Measurements from ENCODE around the gene CYBC1.

CYBC1 gene

DNA sequence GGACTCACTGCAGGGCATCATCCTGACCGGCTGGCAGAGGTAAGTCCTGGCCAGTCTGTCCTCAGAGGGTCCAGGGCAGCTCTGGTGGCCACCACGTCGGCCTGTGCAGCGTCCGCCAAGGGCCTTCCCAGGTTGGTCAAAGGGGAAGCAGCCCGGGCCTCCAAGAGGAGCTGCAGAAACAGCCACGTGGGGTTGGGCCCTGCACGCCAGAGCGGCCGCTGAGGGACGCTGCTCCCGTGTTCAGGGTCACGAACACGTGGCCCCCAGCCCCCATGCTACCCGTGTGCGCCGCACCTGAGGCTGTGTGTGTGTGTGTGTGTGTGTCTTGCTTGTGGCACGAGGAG, 13.3 kb downstream of the CYBC1 start:
- Mint-ChIP-seq H3K4me1 (ENCODE audit: low read depth) (peaks cover 10% of the 10 kb centered on the region), H3K27me3 (no peaks in the 10 kb centered on the region), H3K36me3 (ENCODE audit: low read depth) (peaks cover 33% of the 10 kb centered on the region), H3K27ac (peak overlapping the region; percentile 63), H3K4me3 (no peak overlapping the region), H3K9me3 (no peaks in the 10 kb centered on the region)
- DNase-seq, result no peak

DNA sequence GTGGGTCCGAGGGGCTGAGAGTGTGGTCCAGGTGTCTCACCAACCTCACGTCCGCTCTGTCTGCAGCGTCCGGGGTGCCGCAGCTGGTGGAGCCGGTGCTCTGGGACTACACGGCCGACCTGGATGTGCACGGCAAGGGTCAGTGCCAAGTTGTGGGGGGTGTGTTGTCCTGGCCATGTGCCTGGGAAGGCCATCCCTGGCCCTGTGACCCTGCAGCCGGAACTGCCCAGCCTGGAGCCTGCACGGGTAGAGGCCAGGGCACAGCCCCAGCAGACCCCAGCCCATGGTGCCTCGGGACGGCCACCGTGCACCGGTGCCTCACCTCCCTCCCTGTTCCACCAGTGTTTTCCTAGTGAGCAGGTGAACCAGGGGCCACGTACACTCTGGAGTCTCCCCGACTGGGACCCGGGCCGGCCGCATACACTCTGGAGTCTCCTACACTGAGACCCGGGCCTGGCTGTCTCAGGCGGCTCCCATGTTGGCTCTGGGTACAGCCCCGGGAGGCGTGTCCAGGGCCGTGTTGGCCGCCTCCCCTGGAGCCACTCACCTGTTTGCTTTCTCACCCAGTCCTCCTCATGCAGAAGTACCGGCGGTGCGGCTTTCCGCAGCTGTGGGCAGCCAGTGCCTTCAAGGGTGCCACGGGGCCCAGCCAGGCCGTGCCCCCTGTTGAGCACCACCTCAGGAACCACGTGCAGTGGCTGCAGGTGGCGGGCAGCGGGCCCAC, 13.8 kb downstream of the CYBC1 start:
- DNase-seq, result no peak
- peaks cover 33% of the 10 kb centered on the region for H3K36me3 Mint-ChIP-seq (ENCODE audit: low read depth)
- no peak overlapping the region for H3K4me3 Mint-ChIP-seq
- no peak overlapping the region for H3K27ac Mint-ChIP-seq
- H3K27me3 Mint-ChIP-seq, result no peaks in the 10 kb centered on the region
- H3K9me3 Mint-ChIP-seq, result no peaks in the 10 kb centered on the region
- peaks cover 10% of the 10 kb centered on the region for H3K4me1 Mint-ChIP-seq (ENCODE audit: low read depth)

DNA sequence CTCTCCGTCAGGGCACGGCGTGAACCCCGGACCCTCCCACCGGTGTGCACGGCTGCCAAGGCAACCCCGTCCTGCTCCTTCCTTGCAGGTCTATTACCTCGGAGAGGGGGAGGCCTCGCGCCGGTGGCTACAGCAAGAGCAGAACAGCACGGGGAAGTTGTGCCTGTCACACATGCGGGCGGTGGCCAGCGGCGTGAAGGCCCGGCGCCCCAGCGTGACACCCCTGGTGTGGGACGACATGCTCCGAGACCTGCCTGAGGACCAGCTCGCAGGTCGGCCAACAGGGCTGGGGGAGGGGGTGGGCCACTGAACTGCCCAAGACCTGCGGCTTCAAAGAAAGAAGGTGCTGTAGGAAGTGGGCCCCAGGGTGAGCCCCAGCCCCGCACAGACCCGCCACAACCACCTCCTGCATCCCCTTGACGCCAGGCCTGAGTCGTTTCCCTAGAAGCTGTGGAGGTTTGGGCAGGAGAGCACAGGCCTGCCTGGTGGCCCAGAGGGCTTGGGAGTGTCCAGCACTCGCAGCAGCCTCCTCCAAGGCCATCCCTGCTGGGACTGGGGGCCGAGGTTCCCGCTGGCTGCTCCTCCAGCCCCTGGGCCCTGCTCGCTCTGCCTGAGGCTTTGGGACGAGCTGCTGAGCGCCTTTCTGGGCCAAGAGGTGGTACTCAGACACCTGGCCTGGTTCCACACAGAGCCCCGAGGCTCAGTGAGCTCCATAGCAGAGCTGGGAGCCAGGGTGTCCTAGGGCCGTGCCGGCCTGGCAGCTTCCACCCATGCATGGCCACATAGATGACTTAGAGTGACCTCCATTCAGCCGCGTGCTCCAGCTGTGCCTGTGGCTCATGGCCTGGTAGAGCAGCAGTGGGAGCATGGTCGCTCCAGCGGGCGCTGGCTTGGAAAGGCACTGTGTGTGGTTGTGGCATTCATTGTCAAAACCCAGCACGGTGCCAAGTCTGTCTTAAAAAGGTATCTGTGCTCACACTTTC, 14.7 kb downstream of the CYBC1 start:
- Mint-ChIP-seq H3K4me3 (no peak overlapping the region), H3K27ac (no peak overlapping the region), H3K27me3 (no peaks in the 10 kb centered on the region), H3K36me3 (ENCODE audit: low read depth) (peaks cover 33% of the 10 kb centered on the region), H3K9me3 (no peaks in the 10 kb centered on the region), H3K4me1 (ENCODE audit: low read depth) (peaks cover 10% of the 10 kb centered on the region)
- DNase-seq, result no peak

DNA sequence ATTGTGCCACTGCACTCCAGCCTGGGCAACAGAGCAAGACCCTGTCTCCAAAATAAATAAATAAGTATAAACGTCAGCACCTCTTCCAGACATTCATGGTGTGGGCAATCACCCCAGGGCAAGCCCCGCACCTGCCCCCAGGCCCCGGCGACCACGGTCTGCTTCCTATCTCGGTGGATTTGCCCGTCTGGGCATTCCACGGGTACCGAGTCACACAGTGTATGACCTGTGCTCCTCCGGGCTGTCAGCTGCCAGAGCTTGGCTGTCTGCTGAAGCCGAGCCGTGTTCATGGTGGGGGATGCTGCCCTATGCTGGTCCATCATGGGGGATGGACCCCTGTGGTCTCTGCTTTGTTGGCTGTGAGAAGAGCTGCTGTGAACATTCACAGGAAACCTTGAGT, 15.4 kb downstream of the CYBC1 start:
- Mint-ChIP-seq H3K4me1 (ENCODE audit: low read depth) (peaks cover 11% of the 10 kb centered on the region), H3K36me3 (ENCODE audit: low read depth) (peaks cover 30% of the 10 kb centered on the region), H3K4me3 (no peak overlapping the region), H3K27ac (peak overlapping the region; percentile 50), H3K27me3 (no peaks in the 10 kb centered on the region), H3K9me3 (no peaks in the 10 kb centered on the region)
- no peak for DNase-seq

DNA sequence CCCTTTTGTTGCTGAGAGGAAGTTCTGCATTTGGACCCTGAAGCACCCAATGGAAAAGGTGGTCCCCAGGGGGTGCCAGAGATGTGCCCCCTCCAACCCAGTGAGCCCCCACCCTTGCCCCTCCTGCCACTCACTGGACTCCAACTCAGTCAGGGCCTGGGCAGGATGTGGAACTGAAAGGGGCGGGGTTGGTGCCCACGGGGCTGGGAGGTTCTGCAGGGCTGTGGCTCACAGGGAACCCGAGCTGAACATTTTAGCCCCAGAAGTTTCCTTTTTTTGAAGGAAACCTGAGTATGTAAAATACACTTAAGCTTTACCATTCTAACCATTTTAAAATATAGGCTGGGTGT, 16.4 kb downstream of the CYBC1 start:
- Mint-ChIP-seq H3K4me3 (no peak overlapping the region), H3K27ac (peak overlapping the region; percentile 57), H3K36me3 (ENCODE audit: low read depth) (peaks cover 39% of the 10 kb centered on the region), H3K9me3 (no peaks in the 10 kb centered on the region), H3K4me1 (ENCODE audit: low read depth) (peaks cover 19% of the 10 kb centered on the region), H3K27me3 (no peaks in the 10 kb centered on the region)
- DNase-seq, result peak; percentile 51

DNA sequence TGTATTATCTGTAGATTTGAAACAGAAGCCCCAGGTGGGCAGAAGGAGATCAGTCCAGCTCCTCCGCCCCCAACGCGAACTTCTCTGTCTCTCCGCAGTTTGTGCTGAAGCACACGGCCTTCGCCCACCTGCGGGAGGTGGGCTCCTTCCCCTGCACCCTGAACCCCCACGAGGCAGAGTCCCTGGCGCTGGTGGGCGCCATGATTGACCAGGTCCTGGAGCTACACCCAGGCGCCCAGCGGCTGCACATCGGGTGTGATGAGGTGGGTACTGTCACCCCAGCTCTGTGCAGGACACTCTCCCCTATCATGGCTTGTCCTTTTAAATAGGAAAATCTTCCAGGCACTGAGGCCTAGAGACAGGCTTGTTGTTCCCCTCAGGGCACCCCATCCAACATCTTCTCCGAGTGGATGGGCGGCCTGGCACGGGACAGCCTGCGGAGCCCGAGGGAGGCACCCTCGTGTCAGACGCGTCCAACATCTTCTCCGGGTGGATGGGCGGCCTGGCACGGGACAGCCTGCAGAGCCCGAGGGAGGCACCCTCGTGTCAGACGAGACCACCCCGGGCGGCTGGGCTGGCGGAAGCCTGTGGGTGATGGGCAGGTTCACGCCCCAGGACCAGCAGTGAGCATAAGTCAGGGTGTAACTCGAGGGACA, 16.9 kb downstream of the CYBC1 start:
- H3K27ac Mint-ChIP-seq, result peak overlapping the region; percentile 57
- no peak overlapping the region for H3K4me3 Mint-ChIP-seq
- H3K4me1 Mint-ChIP-seq (ENCODE audit: low read depth), result peaks cover 20% of the 10 kb centered on the region
- H3K36me3 Mint-ChIP-seq (ENCODE audit: low read depth), result peaks cover 39% of the 10 kb centered on the region
- no peak for DNase-seq
- H3K27me3 Mint-ChIP-seq, result no peaks in the 10 kb centered on the region
- H3K9me3 Mint-ChIP-seq, result no peaks in the 10 kb centered on the region

DNA sequence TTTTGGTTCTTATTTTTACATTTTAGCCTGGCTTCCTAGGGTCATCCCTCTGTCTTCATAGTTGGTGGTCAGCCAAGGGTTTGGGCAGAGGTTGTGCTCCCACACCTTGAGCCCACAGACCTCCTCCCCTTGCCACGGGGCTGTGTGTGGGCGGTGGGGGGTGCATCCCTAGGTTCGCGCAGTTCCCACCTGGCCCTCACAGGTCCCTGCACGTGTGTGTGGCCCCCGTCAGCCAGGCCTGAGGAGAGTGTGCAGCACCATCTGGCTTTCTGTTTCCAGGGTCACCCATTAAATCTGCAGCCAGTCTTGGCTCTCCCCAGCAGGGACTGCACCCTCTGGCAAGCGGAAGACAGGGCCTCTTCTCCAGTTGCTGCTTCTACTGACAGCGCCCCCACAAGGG, 18.5 kb downstream of the CYBC1 start:
- no peak overlapping the region for H3K4me3 Mint-ChIP-seq
- peaks cover 33% of the 10 kb centered on the region for H3K36me3 Mint-ChIP-seq (ENCODE audit: low read depth)
- H3K4me1 Mint-ChIP-seq (ENCODE audit: low read depth), result peaks cover 24% of the 10 kb centered on the region
- DNase-seq, result no peak
- H3K27ac Mint-ChIP-seq, result no peak overlapping the region
- H3K27me3 Mint-ChIP-seq, result no peaks in the 10 kb centered on the region
- no peaks in the 10 kb centered on the region for H3K9me3 Mint-ChIP-seq

DNA sequence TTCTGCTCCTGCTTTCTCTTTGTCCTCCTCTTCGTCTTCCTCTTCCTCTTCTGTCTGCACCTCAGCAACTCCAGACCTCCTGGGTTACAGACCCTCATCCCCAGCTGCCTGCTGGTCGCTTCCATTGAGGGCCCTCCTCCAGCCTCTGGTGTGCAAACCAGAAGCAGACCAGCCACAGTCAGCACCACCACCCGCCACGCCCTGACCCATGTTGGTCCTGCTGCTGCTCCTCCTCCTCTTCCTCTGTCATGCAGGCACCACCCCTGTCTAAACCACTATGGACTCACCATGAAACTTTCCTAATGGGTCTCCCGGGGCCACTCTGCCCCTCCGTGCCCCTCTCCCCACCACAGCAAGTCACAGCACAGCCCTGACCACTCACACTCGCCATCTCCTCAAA, 20.7 kb downstream of the CYBC1 start:
- no peaks in the 10 kb centered on the region for H3K27me3 Mint-ChIP-seq
- no peaks in the 10 kb centered on the region for H3K9me3 Mint-ChIP-seq
- peaks cover 26% of the 10 kb centered on the region for H3K36me3 Mint-ChIP-seq (ENCODE audit: low read depth)
- H3K4me3 Mint-ChIP-seq, result no peak overlapping the region
- H3K27ac Mint-ChIP-seq, result no peak overlapping the region
- peaks cover 21% of the 10 kb centered on the region for H3K4me1 Mint-ChIP-seq (ENCODE audit: low read depth)
- DNase-seq, result no peak

DNA sequence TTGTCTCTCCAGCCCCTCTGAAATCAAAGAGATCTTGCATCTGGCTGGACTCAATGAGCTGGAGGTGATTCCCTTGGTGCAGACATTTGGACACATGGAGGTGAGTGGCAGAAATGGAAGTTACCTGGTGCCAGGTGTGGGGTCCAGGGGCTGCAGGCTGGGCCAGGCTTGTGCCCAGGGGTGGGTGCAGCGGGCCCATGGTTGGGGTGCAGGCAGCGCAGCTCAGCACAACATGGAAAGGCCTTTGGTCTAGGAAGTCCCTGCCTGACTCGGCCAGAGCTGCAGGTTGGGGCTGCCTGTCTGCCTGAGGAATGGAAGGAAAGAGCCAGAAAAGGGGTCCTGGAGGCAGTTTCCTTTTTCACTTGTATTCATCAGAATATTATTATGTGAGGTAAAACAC, 22.0 kb downstream of the CYBC1 start:
- DNase-seq, result no peak
- H3K27me3 Mint-ChIP-seq, result no peaks in the 10 kb centered on the region
- H3K27ac Mint-ChIP-seq, result no peak overlapping the region
- H3K4me3 Mint-ChIP-seq, result no peak overlapping the region
- peaks cover 13% of the 10 kb centered on the region for H3K4me1 Mint-ChIP-seq (ENCODE audit: low read depth)
- H3K36me3 Mint-ChIP-seq (ENCODE audit: low read depth), result peaks cover 22% of the 10 kb centered on the region
- no peaks in the 10 kb centered on the region for H3K9me3 Mint-ChIP-seq

DNA sequence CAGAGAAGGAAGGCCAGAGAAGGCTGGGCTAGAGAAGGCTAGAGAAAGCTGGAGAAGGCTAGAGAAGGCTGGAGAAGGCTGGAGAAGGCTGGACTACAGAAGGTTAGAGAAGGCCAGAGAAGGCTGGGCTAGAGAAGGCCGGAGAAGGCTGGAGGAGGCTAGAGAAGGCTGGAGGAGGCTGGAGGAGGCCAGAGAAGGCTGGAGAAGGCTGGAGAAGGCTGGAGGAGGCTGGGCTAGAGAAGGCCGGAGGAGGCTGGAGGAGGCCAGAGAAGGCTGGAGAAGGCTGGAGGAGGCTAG, 25.7 kb downstream of the CYBC1 start:
- no peak overlapping the region for H3K4me3 Mint-ChIP-seq
- DNase-seq, result no peak
- peaks cover 37% of the 10 kb centered on the region for H3K36me3 Mint-ChIP-seq (ENCODE audit: low read depth)
- H3K9me3 Mint-ChIP-seq, result no peaks in the 10 kb centered on the region
- H3K4me1 Mint-ChIP-seq (ENCODE audit: low read depth), result peaks cover 16% of the 10 kb centered on the region
- no peak overlapping the region for H3K27ac Mint-ChIP-seq
- H3K27me3 Mint-ChIP-seq, result no peaks in the 10 kb centered on the region

DNA sequence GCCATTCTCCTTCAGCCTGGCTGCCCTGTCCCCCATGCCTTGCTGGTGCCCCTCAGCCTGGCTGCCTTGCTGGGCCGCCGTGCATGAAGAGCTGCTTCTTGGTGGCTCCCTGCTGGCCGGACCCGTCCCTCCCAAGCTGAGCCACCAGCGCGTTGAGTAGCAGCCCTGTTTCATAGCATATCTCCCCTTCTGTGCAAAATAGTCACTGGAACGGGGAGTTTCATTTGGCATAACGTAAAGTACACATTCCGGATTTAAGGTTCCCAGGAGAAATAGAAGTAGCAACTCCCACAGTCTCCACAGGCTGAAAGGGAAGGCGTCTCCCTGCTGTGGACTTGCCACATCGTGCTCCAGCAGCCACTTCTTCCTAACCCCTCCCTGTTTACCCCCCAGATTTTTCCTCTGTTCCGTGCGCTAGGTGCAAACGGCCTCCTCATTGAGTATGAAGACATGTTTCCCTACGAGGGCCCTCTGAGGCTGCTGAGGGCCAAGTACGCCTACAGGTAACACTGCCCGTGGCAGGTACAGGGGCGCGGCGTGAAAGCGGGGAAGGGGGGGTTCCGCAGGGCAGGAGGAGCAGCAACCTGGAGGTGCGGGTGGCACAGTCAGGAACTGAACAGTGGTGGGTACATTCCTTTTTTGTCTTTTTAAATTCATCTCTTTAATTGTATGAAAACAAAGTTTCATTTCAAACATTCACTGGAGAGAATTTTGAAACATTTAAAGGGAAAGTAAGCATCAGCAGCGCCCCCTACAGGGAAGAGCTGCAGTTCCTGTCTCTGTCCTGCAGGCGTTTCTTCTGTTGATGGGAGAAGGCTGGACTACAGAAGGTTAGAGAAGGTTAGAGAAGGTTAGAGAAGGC, 26.3 kb downstream of the CYBC1 start:
- DNase-seq, result peak; percentile 66
- no peak overlapping the region for H3K27ac Mint-ChIP-seq
- H3K4me3 Mint-ChIP-seq, result no peak overlapping the region
- H3K9me3 Mint-ChIP-seq, result no peaks in the 10 kb centered on the region
- H3K4me1 Mint-ChIP-seq (ENCODE audit: low read depth), result peaks cover 17% of the 10 kb centered on the region
- no peaks in the 10 kb centered on the region for H3K27me3 Mint-ChIP-seq
- H3K36me3 Mint-ChIP-seq (ENCODE audit: low read depth), result peaks cover 34% of the 10 kb centered on the region

DNA sequence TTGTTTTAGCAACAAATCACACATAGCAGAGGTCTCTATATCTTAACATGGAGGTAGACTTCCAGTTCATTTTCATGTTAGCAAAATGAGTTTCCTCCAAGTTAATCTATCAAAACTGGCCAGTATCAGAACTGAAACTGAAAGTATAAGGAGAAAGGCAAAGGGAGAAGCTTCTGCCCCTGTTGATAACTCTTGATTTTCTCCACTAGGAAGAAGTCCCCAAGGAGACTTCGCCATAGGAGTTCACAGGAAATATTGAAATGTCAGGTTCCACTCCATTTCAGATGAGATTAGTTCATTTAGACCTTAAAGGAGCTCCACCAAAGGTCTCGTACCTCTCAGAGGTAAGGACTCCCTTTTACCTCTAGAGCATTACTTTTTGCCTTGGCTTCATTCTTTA, 31.0 kb downstream of the CYBC1 start:
- peak overlapping the region; percentile 81 for H3K4me3 Mint-ChIP-seq
- H3K9me3 Mint-ChIP-seq, result no peaks in the 10 kb centered on the region
- H3K27me3 Mint-ChIP-seq, result no peaks in the 10 kb centered on the region
- peaks cover 28% of the 10 kb centered on the region for H3K4me1 Mint-ChIP-seq (ENCODE audit: low read depth)
- peaks cover 39% of the 10 kb centered on the region for H3K36me3 Mint-ChIP-seq (ENCODE audit: low read depth)
- no peak for DNase-seq
- peak overlapping the region; percentile 83 for H3K27ac Mint-ChIP-seq

DNA sequence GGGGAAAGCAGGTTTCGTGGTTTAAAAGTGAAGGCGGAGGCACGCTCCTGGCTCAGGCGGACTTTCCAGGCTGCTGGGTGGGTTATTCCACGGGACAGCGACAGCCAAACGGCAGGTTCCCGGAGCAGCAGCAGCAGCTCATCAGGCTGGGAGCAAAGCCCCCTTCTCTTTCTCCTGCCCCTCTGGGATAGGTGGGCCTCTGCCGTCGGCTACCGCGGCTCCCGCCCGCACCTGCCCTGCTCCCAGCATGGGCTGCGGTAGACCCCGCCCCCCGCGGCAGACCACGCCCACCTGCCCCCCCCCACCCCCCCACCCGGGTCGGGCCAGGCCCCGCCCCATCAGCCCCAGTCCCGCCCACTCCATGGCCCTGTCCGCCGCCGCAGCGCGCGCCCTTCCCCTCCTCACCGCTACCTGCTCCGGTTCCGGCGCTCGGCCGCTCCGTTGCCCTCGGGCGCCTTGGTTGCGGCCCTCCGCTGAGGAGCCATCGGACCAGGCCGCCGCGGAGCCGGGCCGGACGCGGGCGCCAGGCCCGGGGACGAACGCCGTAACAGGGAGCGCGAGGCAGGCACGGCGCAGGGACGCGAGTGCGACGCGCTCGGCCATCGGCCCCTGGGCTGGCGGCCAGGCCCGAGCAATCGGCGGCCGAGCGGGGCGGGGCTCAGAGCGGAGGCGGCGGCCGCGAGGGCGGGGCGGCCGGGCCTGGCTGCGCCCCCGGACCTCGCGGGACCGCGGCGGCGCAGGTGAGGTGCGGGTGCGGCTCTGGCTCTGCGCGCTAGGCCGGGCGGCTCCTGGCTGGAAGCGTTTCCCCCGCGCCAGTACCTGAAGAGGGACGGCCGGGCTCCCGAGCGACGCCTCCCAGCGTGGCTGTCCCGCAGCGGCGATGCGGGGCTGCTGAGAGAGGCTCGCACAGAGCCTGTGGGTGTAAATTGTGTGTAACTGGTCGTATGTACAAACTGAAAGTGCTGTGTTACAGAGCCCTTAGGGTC, 32.3 kb downstream of the CYBC1 start, which contains the start of the genes HEXD and OGFOD3:
TSS of gene HEXD (plus strand) at position 347 of the 986 bp plus-strand sequence. CDS start 1,453 bp downstream, outside the sequence.
TSS of gene OGFOD3 (minus strand) at position 586 of the 986 bp plus-strand sequence. CDS start at position 485, 101 bp downstream.
- no peaks in the 10 kb centered on the region for H3K27me3 Mint-ChIP-seq
- peak within 1 kb of the TSS; percentile 83 for H3K27ac Mint-ChIP-seq
- H3K4me1 Mint-ChIP-seq (ENCODE audit: low read depth), result peaks cover 32% of the 10 kb centered on the region
- peaks cover 46% of the 10 kb centered on the region for H3K36me3 Mint-ChIP-seq (ENCODE audit: low read depth)
- peak; percentile 95 for DNase-seq
- no peaks in the 10 kb centered on the region for H3K9me3 Mint-ChIP-seq
- peak within 1 kb of the TSS; percentile 81 for H3K4me3 Mint-ChIP-seq
